Measurements from ENCODE around the gene RXRA.

The RXRA gene

GRCh38 chr9:134371731-134372130, 45.5 kb downstream of the RXRA start:
- DNase-seq, result no peak

DNA sequence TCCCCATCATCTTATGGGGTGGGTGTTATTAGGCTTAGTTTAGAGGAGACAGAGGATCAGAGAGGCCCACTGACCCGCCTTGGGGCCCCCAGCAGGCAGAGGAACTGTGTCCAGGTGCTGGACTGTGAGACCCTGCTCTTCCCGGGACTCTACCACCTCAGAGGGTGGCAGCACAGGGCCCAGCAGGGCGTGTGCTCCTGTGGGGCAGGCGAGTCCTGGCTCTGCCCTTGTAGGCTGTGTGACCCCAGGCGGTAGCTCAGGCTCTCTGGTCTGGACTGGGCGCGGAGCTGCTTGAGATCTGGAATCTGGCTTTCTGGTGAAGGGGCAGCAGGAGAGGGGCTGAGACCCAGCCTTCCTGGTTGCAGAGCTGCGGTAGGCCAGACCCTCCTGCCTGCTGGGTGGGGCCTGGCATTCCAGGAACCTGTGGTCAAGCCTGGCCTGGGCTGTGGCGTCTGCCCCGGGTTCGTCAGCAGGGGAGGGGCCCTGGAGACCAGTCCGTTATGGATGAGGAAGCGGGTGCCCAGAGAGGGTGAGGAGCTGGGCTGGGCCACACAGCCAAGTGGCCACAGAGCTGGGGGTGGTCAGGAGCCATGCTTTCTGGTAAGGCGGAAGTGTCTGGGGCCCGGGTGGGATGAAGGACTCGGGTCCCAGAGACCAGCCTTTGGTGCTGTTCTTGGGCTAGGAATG, 46.5 kb downstream of the RXRA start:
- no peak for DNase-seq

GRCh38 chr9:134373269-134373668, 47.0 kb downstream of the RXRA start:
- no peak for DNase-seq

GRCh38 chr9:134373953-134374300, 47.7 kb downstream of the RXRA start:
- DNase-seq, result no peak

DNA sequence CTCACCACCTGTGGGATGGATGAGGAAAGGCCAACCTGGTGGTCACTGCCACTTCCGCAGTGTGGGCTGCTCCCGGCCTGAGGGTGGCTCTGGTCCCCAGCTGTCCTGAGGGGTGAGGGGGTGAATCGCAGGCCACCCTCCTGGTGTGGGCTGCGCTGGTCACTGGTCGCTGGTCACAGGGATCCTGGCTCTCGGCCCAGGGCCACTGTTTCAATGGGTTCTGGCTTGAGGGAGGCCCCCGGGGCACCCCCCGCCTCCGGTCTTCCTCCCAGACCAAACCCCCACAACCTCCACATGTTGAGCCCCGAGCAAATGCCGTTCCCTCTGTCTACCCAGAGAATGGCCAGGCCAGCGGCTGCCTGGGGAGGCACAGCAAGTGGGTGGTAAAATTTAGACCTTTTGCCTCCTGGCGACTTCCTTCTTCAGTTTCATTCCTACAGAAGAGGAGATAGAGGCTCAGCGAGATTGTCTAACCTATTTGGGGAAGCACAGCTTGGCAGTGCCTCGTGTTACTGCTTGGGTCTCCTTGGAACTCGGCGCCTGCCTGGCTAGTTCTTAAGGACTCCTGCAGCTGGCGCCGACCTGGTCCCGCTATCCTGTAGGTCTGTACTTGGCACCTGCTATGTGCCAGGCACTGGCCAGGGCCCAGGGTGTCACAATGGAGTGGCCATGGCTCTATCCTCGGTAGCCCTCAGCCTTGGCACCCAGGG, 48.2 kb downstream of the RXRA start:
- DNase-seq, result no peak

- no peak for DNase-seq
These were observed 48.7 kb downstream of the RXRA start for GRCh38 chr9:134375011-134375390.

- DNase-seq, result no peak
These were observed 49.5 kb downstream of the RXRA start for GRCh38 chr9:134375430-134376385.

DNA sequence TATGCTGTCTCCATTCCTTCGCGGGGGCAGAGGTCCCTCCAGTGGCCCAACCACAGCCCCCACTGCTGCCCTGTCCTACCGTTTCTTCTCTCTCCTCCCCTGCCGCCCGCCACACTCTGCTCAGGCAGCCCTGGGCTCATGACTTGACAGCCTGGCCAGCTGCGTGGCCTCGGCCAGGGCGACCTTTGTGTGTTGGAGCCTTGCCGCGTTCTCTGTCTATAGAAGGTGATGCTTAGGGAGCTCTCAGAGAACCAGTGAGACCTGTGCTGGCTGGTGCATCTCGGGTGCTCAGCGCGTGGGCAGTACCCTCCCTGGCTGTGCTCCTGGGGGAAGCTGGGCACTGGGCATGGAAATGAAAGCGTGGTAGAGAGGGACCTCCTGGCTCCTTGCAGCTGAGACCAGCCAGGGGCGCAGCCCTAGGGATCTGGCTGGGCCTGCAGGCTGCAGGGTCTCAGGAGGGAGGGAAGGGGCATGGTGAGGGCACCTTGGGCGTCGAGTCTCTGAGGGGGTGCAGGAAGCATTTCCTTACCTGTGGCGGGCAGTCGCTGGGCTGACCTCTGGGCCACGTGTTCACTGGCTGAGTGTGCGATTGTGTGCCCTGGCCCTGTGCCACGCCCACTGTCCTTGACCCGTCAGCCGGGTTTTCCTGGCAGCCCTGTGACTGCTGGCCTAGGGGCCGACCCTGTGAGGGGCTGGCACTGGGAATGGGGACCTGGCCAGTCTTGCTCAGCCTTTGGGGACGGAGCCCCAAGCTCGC, 50.3 kb downstream of the RXRA start:
- DNase-seq, result no peak

DNA sequence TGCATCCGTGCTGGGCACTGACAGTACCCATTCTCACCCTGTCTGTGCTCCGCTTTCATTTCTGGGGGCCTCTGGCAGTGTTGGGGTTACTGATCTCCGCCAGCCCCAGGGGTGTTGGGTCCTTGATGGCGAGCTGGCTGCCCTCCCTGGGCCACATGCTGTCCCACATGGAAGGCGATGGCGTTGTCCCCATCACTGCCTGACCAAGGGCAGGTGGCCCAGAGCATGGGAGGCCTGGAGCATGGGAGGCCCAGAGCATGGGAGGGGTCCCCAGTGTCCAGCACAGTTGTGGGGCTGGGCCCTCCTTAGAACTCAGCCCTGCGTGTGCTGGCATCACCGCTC, 50.9 kb downstream of the RXRA start:
- DNase-seq, result no peak

- no peak for DNase-seq
These were observed 51.7 kb downstream of the RXRA start for GRCh38 chr9:134377976-134378375.

DNA sequence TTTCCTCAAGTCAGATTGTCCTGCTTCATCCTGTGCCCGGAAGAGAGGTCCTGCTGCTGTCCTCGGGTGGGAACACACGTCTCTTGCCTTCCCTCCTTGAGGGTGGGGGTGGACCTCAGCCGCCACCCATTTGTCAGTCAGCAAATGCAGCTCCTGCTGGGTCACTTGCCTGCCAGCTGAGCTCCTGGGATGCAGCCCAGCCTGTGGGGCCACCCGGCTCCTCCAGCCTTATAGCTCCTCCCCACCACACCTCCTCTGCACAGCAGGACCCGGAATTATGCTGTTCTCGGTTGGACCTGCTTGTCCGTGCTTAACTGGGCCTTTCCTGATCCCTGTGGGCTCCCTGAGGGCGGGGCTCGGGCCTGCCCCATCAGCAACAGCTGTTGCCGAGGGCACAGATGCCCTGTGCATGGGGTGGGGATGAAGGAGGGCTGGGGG, 52.7 kb downstream of the RXRA start:
- DNase-seq, result peak; percentile 35

- no peak for DNase-seq
These were observed 53.6 kb downstream of the RXRA start for GRCh38 chr9:134379831-134380365.

DNA sequence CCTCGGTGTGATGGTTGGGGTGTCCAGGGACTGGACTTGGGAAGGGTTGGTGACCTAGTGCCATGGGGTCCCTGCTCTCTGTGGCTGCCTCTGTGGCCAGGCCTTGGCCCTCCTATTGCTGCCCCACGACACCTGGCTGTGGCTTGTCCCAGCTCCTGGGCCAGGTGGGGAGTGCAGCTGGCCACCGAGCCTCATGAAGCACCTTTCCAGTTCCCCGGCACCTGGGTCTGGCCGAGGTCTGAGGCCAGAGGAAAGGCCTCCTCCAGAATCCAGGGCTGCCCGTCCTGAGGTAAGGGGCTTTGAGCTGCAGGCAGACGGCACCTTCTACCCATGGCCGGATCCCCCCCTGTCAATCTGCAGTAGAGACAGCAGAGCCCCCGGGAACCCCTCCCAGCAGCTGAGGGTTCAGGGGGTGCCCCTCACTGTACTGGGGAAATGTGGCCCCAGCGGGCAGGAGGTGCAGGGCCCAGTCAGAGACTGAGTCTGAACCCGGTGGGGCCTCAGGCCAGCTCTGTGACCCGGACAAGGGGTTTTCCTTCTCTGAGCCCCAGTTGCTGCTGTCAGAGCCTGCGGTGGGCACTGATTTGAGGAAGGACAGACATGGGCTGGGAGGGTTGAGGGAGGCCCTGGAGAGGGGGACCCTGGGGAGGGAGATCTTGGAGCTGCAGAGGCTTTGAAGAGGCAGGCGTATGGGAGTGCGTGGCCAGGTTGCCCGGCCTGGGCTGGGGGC, 54.5 kb downstream of the RXRA start:
- no peak for DNase-seq

DNA sequence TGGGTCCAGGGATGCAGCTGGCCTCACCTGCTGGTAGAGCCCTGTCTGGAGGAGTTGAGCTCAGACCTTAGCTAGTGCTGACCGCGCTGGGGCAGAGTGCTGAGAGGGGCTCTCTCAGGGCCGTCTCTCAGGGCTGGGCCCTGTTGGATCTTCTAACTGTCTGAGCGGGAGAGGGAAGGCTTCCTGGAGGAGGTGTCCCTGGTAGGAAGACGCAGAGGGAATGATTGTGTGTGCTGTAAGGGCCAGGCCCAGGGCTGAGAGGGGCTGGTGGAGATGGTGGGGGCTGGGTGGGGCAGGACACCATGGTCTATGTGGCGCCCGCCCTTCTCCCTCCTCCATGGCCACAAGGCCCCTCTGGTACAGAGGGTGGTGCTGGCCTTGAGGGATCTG, 55.0 kb downstream of the RXRA start:
- no peak for DNase-seq

GRCh38 chr9:134381671-134382516, 55.6 kb downstream of the RXRA start:
- DNase-seq, result no peak

DNA sequence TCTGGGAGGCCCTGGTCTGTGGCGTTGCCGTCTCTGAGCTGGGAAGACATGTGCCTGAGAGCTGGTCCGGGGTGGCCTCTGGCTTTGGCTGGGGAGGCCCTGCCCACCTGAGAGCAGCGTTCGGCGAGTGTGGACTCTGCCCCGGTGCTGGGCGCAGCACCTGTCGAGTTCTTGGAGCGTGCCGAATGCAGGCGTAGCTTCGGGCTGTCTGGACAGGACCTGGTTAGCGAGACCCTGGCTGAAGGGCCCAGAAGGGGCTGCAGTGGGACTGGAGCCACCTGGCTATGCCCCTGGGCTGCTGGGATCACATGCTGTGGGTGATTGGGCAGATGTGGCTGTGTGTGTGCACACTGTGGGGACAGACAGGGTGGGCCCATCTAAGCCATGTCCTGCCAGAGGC, 56.5 kb downstream of the RXRA start:
- no peak for DNase-seq

DNA sequence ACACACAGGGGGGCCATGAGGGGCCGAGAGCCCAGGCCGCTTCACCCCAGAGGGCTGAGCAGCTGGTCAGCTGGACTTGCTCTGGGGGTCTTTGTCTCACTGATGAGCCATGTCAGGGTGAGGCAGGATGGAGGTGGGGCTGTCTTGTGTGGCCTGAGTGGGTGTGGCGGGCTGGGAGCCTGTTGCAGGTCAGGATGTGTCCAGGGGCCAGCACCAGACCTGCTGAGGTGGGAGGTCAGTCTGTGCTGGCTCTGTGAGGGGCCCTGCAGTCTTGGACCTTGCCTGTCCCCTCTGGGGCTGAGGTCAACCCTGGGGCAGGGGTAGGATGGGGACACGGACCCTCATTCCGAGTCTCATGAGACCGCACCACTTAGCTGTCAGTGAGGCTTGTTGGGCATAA, 56.9 kb downstream of the RXRA start:
- DNase-seq, result no peak

GRCh38 chr9:134384811-134385479, 58.7 kb downstream of the RXRA start:
- DNase-seq, result no peak

DNA sequence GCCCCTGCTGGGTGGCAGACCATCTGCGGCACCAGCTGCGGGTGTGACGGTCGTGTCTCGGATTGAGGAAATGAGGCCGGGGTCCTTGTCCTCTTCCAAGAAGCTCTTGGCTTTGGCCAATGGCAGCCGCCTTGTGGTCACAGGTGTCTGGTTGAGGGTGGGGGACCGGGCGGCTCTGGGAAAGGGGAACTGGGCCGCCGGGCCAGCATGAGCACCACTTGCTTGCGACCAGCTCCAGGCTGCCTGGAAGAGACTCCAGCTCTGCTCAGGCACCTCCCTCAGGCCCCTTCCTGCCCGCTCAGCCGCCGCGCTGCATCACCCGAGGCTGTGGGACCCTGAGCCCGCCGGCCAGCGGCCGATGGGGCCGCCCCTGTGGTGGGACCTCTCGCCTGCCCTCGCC, 59.7 kb downstream of the RXRA start:
- no peak for DNase-seq
